ENCODE results near the gene C6orf52.

C6orf52 gene

DNA sequence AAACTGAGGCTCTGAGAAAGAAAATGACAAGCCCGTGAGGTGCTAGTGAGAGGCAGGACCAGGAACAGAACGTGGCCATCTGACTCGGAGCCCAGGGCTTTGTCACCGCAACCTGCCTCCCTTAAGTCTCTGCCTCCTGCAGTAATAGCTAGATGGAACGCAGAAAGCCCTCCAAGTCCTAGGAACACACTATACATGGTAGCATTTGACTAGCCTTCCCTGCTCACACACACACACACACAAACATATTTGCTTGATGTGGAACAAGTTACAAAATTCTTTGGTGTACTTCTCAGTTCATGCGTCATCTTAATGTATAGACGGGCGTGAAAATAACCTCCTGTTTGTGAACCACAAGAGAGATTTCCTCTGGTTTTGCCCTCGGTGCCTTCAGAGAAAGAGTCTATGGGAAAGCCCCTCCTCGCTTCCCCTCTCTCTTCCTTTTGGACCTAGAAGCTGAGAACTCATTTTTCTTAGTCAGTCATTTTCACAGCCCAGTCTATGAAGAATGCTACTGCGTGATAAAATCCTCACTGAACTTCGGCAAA lies 38.8 kb downstream of the C6orf52 start:
- no peak overlapping the region for H2AK5ac ChIP-seq (ENCODE audit: low read length, severe bottlenecking)
- WGBS: 92% methylated on average over 12 of the region's 12 CpGs
- H3K27me3 ChIP-seq (ENCODE audit: control insufficient read depth in 1 of 2, insufficient read depth in 1 of 2, low read length in 2 of 2): no peaks in the 10 kb centered on the region
- no peak overlapping the region for H3K4me3 ChIP-seq (ENCODE audit: insufficient read depth in 1 of 2, low read depth in 1 of 2, low read length in 2 of 2)
- no peaks in the 10 kb centered on the region for H3K36me3 ChIP-seq (ENCODE audit: control insufficient read depth in 1 of 2, insufficient read depth in 2 of 2, low read depth in 1 of 2, low read length in 2 of 2)
- H3K14ac ChIP-seq (ENCODE audit: low read length in 2 of 2): no peak overlapping the region
- no peak overlapping the region for H3K23ac ChIP-seq (ENCODE audit: low read length in 2 of 2)
- no peak overlapping the region for H3K9ac ChIP-seq (ENCODE audit: low read length)
- no peak overlapping the region for H4K91ac ChIP-seq (ENCODE audit: low read length)
- no peak overlapping the region for H2BK5ac ChIP-seq (ENCODE audit: low read depth, low read length, poor library complexity, severe bottlenecking)
- H2AFZ ChIP-seq (ENCODE audit: low read depth, low read length): no peak overlapping the region
- H3K4me1 ChIP-seq (ENCODE audit: control insufficient read depth, insufficient read depth, low read depth, low read length): peaks cover 8% of the 10 kb centered on the region
- H3K4me2 ChIP-seq (ENCODE audit: low read length, poor library complexity, severe bottlenecking): no peak overlapping the region
- H2BK120ac ChIP-seq (ENCODE audit: low read depth, low read length): no peak overlapping the region
- H3K9me3 ChIP-seq (ENCODE audit: control insufficient read depth, low read length): no peaks in the 10 kb centered on the region
- no peak overlapping the region for H3K4ac ChIP-seq (ENCODE audit: low read depth in 1 of 2, low read length in 2 of 2)
- H4K8ac ChIP-seq (ENCODE audit: low read length): no peak overlapping the region
- no peak overlapping the region for H3K27ac ChIP-seq (ENCODE audit: low read length, poor library complexity, severe bottlenecking)
- H3K18ac ChIP-seq (ENCODE audit: low read depth in 1 of 2, low read length in 2 of 2): no peak overlapping the region
- no peak overlapping the region for H2BK15ac ChIP-seq (ENCODE audit: low read depth, poor library complexity, severe bottlenecking)
- no peak for DNase-seq
- H2BK12ac ChIP-seq (ENCODE audit: low read length in 2 of 2): no peak overlapping the region
- H3K79me1 ChIP-seq (replicated peaks; ENCODE audit: low read length, poor library complexity, severe bottlenecking): no peaks in the 10 kb centered on the region

DNA sequence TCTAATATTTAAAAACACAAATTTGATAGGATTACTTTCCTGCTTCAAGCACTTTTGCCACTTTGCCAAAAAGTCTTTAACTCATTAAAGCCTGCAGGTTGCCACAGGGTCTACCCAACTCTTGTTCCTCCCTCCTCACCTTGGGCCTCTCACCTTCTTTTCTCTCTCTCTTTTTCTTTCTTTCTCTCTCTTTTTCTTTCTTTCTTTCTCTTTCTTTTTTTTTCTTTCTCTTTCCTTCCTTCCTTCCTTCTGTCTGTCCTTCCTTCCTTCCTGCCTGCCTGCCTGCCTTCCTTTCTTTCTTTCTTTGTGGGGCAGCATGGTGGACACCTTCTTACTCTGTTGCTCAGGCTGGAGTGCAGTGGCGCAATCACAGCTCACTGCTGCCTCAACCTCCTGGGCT lies 50.2 kb downstream of the C6orf52 start:
- H3K18ac ChIP-seq (ENCODE audit: low read depth in 1 of 2, low read length in 2 of 2): no peak overlapping the region
- DNase-seq: no peak
- H2BK15ac ChIP-seq (ENCODE audit: low read depth, poor library complexity, severe bottlenecking): no peak overlapping the region
- WGBS: 100% methylated on average over 1 of the region's 1 CpG
- no peak overlapping the region for H3K4ac ChIP-seq (ENCODE audit: low read depth in 1 of 2, low read length in 2 of 2)
- no peak overlapping the region for H2AFZ ChIP-seq (ENCODE audit: low read depth, low read length)
- no peak overlapping the region for H4K91ac ChIP-seq (ENCODE audit: low read length)
- no peak overlapping the region for H3K4me2 ChIP-seq (ENCODE audit: low read length, poor library complexity, severe bottlenecking)
- H3K14ac ChIP-seq (ENCODE audit: low read length in 2 of 2): no peak overlapping the region
- H4K8ac ChIP-seq (ENCODE audit: low read length): no peak overlapping the region
- no peaks in the 10 kb centered on the region for H3K79me1 ChIP-seq (replicated peaks; ENCODE audit: low read length, poor library complexity, severe bottlenecking)
- H3K36me3 ChIP-seq (ENCODE audit: control insufficient read depth in 1 of 2, insufficient read depth in 2 of 2, low read depth in 1 of 2, low read length in 2 of 2): no peaks in the 10 kb centered on the region
- no peak overlapping the region for H2AK5ac ChIP-seq (ENCODE audit: low read length, severe bottlenecking)
- no peak overlapping the region for H2BK5ac ChIP-seq (ENCODE audit: low read depth, low read length, poor library complexity, severe bottlenecking)
- H2BK120ac ChIP-seq (ENCODE audit: low read depth, low read length): no peak overlapping the region
- H3K27me3 ChIP-seq (ENCODE audit: control insufficient read depth in 1 of 2, insufficient read depth in 1 of 2, low read length in 2 of 2): no peaks in the 10 kb centered on the region
- H3K9ac ChIP-seq (ENCODE audit: low read length): no peak overlapping the region
- no peak overlapping the region for H3K23ac ChIP-seq (ENCODE audit: low read length in 2 of 2)
- peaks cover 6% of the 10 kb centered on the region for H3K9me3 ChIP-seq (ENCODE audit: control insufficient read depth, low read length)
- H3K27ac ChIP-seq (ENCODE audit: low read length, poor library complexity, severe bottlenecking): no peak overlapping the region
- no peak overlapping the region for H3K4me3 ChIP-seq (ENCODE audit: insufficient read depth in 1 of 2, low read depth in 1 of 2, low read length in 2 of 2)
- H2BK12ac ChIP-seq (ENCODE audit: low read length in 2 of 2): no peak overlapping the region
- H3K4me1 ChIP-seq (ENCODE audit: control insufficient read depth, insufficient read depth, low read depth, low read length): no peaks in the 10 kb centered on the region

DNA sequence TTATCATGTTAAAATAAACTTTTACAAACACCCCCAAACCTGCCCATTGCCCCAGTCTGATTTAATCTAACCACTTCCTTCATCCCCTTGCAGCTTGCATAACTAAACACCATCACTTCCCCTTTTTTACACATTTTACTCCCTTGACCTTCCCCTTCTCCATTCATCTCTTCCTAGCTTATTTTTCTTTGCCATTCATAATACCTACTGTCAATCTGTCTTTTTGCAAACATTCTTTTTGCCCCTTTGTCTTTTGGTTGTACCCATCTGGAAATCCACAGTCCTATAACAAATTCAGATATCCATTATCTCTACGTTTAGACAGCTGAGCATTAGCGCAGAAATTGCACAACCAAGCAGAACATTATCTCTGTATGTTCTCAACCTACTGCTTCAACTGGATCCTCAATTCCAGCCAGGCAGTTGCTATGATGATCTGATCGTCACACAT lies 51.2 kb downstream of the C6orf52 start:
- H4K8ac ChIP-seq (ENCODE audit: low read length): no peak overlapping the region
- no peak overlapping the region for H3K4ac ChIP-seq (ENCODE audit: low read depth in 1 of 2, low read length in 2 of 2)
- peaks cover 11% of the 10 kb centered on the region for H3K9me3 ChIP-seq (ENCODE audit: control insufficient read depth, low read length)
- H3K4me2 ChIP-seq (ENCODE audit: low read length, poor library complexity, severe bottlenecking): no peak overlapping the region
- no peak overlapping the region for H3K14ac ChIP-seq (ENCODE audit: low read length in 2 of 2)
- no peak overlapping the region for H3K9ac ChIP-seq (ENCODE audit: low read length)
- no peak overlapping the region for H2AK5ac ChIP-seq (ENCODE audit: low read length, severe bottlenecking)
- no peak overlapping the region for H3K4me3 ChIP-seq (ENCODE audit: insufficient read depth in 1 of 2, low read depth in 1 of 2, low read length in 2 of 2)
- no peak overlapping the region for H3K27ac ChIP-seq (ENCODE audit: low read length, poor library complexity, severe bottlenecking)
- no peak overlapping the region for H4K91ac ChIP-seq (ENCODE audit: low read length)
- no peaks in the 10 kb centered on the region for H3K36me3 ChIP-seq (ENCODE audit: control insufficient read depth in 1 of 2, insufficient read depth in 2 of 2, low read depth in 1 of 2, low read length in 2 of 2)
- H3K79me1 ChIP-seq (replicated peaks; ENCODE audit: low read length, poor library complexity, severe bottlenecking): no peaks in the 10 kb centered on the region
- H2AFZ ChIP-seq (ENCODE audit: low read depth, low read length): no peak overlapping the region
- H3K18ac ChIP-seq (ENCODE audit: low read depth in 1 of 2, low read length in 2 of 2): no peak overlapping the region
- WGBS: 92% methylated on average over 3 of the region's 3 CpGs
- no peak overlapping the region for H2BK15ac ChIP-seq (ENCODE audit: low read depth, poor library complexity, severe bottlenecking)
- no peak overlapping the region for H2BK12ac ChIP-seq (ENCODE audit: low read length in 2 of 2)
- no peak overlapping the region for H2BK5ac ChIP-seq (ENCODE audit: low read depth, low read length, poor library complexity, severe bottlenecking)
- H3K23ac ChIP-seq (ENCODE audit: low read length in 2 of 2): no peak overlapping the region
- no peak overlapping the region for H2BK120ac ChIP-seq (ENCODE audit: low read depth, low read length)
- H3K27me3 ChIP-seq (ENCODE audit: control insufficient read depth in 1 of 2, insufficient read depth in 1 of 2, low read length in 2 of 2): no peaks in the 10 kb centered on the region
- no peak for DNase-seq
- no peaks in the 10 kb centered on the region for H3K4me1 ChIP-seq (ENCODE audit: control insufficient read depth, insufficient read depth, low read depth, low read length)

DNA sequence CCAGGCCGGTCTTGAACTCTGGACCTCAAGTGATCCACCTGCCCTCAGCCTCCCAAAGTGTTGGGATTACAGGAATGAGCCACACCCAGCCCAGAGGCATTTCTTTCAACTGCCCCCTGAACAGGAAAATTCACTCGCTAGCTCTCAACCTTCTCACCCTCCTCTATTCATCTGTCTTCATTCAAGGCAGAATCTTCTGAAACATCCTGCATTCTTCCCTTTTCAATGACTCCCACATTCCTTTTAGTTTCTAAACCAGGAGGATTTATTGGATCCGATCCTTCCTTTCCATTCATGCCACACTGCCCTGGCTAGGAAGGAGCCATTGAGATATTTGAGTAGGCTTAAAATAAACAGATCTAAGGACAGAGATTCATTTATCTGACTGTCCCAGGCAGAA lies 52.9 kb downstream of the C6orf52 start:
- Histone ChIP-seq H3K4me2 (ENCODE audit: low read length, poor library complexity, severe bottlenecking) (no peak overlapping the region), H3K4me1 (ENCODE audit: control insufficient read depth, insufficient read depth, low read depth, low read length) (no peaks in the 10 kb centered on the region), H4K91ac (ENCODE audit: low read length) (no peak overlapping the region), H3K14ac (ENCODE audit: low read length in 2 of 2) (no peak overlapping the region), H2AK5ac (ENCODE audit: low read length, severe bottlenecking) (no peak overlapping the region), H3K27me3 (ENCODE audit: control insufficient read depth in 1 of 2, insufficient read depth in 1 of 2, low read length in 2 of 2) (no peaks in the 10 kb centered on the region), H3K9ac (ENCODE audit: low read length) (no peak overlapping the region), H3K4ac (ENCODE audit: low read depth in 1 of 2, low read length in 2 of 2) (no peak overlapping the region), H2BK120ac (ENCODE audit: low read depth, low read length) (no peak overlapping the region), H4K8ac (ENCODE audit: low read length) (no peak overlapping the region), H3K4me3 (ENCODE audit: insufficient read depth in 1 of 2, low read depth in 1 of 2, low read length in 2 of 2) (no peak overlapping the region), H3K18ac (ENCODE audit: low read depth in 1 of 2, low read length in 2 of 2) (no peak overlapping the region), H3K9me3 (ENCODE audit: control insufficient read depth, low read length) (peaks cover 11% of the 10 kb centered on the region), H3K36me3 (ENCODE audit: control insufficient read depth in 1 of 2, insufficient read depth in 2 of 2, low read depth in 1 of 2, low read length in 2 of 2) (no peaks in the 10 kb centered on the region), H3K23ac (ENCODE audit: low read length in 2 of 2) (no peak overlapping the region), H3K27ac (ENCODE audit: low read length, poor library complexity, severe bottlenecking) (no peak overlapping the region), H2BK5ac (ENCODE audit: low read depth, low read length, poor library complexity, severe bottlenecking) (no peak overlapping the region), H2AFZ (ENCODE audit: low read depth, low read length) (no peak overlapping the region), H2BK15ac (ENCODE audit: low read depth, poor library complexity, severe bottlenecking) (no peak overlapping the region), H2BK12ac (ENCODE audit: low read length in 2 of 2) (no peak overlapping the region), H3K79me1 (replicated peaks; ENCODE audit: low read length, poor library complexity, severe bottlenecking) (no peaks in the 10 kb centered on the region)
- 98% methylated on average over 2 of the region's 3 CpGs for WGBS
- no peak for DNase-seq
